ENCODE results near the gene BRD9. TPM values are rescaled to one million over a fixed set of nuclear protein-coding genes. Genes with fewer than 3 reads are reported as not detected.
"Not testable (repeated sequence)": the region's sequence is repeated elsewhere in the genome, so short reads cannot be mapped to it uniquely, and the experiment has no call there.

Gene BRD9
- 10 to 100 TPM; 26.8 to 39.3 TPM for total RNA-seq
- long read RNA-seq, partial matches to known transcripts: 0 of 7 reads
- long read RNA-seq, other reads (novel, unspliced or antisense): 4 of 7 reads

DNA sequence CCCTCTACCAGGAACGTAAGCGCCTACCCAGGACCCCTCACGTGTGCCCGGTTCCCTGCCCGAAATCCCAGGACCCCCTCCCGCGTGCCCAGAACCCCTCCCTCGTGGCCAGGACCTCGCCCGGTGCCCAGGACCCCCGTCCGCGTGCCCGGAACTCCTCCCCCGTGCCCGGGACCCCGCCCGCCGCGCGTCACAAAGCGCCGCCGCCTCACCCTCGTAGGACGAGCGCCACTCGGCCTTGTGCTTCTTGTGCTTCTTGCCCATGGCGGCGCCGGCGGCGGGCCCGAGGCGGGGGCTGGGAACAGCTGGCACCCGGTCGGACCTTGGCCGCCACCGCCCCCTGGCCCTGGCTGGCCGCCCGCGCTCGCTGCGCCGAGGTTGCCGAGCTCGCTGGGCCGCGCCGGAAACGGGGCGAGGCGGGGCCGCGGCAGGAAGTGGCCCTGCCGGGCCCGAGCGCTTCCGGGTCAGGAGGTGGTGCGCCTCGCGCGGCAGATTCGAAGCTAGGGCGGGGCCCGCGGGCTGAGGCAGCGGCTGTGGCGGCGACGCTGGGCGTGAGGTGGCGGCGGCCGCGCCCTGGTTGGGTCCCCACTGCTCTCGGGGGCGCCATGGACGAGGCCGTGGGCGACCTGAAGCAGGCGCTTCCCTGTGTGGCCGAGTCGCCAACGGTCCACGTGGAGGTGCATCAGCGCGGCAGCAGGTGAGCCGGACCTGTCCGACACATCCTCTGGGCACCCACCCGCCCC lies at the start of gene BRD9, which contains the start of gene TRIP13:
Gene BRD9, minus strand, starts transcription at position 408 of the 743 bp plus-strand sequence. Its CDS starts 144 bp downstream, at position 264.
Gene TRIP13, plus strand, starts transcription at position 491 of the 743 bp plus-strand sequence. Its CDS starts 115 bp downstream, at position 606.
- intact Hi-C loops (cut with DNase I): no loop called here
- peak; percentile 88 for DNase-seq
- peak; percentile 97 to 99 for ATAC-seq

DNA sequence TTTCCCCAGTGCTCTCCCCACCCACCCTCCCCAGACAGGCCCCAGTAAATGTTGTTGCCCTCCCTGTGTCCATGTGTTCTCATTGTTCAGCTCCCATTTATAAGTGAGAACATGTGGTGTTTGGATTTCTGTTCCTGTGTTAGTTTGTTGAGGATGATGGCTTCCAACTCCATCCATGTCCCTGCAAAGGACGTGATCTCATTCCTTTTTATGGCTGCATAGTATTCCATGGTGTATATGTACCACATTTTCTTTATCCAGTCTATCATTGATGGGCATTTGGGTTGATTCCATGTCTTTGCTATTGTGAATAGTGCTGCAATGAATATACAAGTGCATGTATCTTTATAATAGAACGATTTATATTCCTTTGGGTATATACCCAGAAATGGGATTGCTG lies 48.1 kb upstream of the BRD9 start:
- ATAC-seq; intact Hi-C loops (cut with DNase I); DNase-seq: not testable (repeated sequence)

DNA sequence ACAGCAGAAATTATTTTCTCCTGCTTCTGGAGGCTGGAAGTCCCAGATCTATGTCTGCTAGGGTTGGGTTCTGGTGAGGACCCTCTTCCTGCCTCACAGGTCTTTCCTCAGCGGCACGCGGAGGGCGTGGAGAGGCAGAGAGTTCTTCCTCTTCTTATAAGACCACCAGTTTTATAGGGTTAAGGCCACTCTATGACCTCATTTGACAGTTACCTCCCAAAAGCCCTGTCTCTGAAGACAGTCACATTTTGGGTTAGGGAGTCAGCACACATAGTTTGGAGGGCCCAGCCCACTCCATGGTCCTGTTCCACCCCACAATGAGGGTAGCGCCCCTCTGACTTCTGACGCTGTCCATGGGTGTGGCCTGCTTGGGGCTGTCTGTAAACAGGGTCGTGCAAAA lies 46.8 kb upstream of the BRD9 start:
- ATAC-seq (no peak), DNase-seq (no peak)
- intact Hi-C loops (cut with DNase I): no loop called here

DNA sequence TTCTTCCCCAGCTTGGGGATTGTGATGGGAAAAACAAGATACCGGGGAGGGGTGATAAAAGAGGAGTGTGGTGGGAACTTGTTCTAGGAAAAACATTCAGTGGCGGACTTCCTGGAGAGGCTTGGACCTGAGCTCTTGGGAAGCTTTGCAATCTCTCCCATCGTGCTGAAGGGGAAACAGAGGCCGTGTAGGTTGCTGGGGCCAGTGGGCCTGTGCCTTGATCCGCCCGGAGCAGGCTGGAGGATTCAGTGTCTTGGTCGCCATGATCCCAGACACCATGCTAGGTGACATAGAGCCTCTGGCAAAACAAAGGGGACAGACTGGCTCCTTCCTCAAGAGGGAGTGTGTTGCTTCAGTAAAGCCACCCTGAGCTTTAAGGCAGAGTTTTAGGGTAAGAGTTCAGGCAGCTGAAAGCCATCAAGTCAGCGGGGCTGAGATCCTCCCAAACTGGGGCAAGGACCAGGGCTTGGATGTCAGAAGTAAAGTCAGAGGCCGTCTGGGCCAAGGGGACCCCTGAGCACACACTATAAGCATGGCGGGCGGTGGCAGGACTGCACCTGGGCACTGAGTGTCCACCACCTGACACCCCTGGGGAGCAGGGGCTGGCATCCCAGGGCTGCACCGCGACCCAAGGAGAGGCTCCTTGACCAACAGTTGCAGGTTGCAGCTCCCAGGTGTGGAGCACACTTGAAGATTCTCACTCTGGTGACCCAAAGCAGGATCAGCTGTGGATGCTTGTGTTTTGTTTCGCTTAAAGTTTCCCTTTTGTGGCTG lies 44.7 kb upstream of the BRD9 start:
- DNase-seq (no peak), ATAC-seq (no peak)
- intact Hi-C loops (cut with DNase I): no loop called here

DNA sequence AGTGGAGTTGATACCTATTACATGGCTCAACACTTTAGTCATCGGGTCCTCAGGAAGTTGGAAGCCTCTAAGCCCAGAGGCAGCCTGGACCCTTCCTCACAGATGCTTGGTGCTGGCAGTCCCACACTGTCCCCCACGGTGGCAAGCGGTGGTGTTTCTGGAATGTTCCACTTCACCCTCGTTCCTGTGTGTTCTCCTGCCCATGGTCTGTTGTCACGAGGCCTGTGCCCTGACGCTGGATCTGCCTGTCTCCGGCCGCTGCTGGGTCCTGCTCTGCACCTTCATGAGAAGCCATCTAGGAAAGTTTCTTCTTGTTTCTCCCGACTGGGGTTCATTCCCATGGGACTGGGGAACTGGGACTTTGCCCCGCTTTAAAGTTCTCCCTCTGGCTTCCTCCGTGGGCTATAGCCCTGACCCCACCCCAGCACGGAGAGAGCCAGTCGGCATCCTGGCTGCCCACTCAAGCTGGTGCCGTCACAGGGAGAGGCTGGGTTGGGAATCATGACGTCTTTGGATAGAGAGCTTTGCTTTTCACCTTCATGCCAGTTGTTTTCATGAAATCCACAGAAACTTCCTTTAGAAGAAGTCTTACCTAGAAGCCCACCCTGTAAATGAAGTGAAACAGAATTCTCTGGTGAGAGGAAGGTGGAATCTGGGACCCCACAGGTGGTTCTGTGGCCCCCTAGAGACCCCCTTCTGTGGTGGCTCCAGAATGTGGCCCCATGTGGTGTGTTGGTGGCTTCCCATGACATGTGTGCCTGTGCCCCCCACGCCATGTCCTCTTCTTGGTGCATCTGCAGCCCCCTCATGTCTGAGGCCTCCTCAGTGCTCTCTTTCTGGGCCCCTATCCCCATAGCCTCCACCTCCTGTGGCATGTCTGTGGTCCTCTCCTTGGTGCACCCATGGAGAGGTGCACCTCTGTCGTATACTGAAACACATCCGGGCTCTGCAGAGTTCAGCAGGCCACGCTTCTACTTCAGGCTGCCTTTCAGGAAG lies 43.8 kb upstream of the BRD9 start:
- no peak for ATAC-seq
- intact Hi-C loops (cut with DNase I): no loop called here
- DNase-seq: no peak

DNA sequence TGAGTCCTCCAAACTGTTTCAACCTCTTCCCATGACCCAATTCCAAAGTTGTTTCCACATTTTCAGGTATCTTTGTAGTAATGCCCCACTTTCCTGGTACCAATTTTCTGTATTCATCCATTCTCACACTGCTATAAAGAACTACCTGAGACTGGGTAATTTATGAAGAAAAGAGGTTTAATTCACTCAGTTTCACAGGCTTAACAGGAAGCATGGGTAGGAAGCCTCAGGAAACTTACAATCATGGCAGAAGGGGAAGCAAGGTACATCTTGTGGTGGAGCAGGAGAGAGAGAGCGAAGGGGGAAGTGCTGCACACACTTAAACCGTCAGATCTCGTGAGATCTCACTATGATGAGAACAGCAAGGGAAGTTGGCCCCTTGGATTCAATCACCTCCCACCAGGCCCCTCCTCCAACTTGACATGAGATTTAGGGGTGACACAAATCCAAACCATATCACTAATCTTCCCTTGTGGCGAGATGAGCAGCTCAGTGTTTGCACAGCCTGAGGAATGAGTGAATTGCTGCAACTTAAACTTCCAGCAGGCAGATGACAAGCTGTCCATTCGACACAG lies 43.0 kb upstream of the BRD9 start:
- intact Hi-C loops (cut with DNase I): no loop called here
- DNase-seq: no peak
- ATAC-seq: no peak

DNA sequence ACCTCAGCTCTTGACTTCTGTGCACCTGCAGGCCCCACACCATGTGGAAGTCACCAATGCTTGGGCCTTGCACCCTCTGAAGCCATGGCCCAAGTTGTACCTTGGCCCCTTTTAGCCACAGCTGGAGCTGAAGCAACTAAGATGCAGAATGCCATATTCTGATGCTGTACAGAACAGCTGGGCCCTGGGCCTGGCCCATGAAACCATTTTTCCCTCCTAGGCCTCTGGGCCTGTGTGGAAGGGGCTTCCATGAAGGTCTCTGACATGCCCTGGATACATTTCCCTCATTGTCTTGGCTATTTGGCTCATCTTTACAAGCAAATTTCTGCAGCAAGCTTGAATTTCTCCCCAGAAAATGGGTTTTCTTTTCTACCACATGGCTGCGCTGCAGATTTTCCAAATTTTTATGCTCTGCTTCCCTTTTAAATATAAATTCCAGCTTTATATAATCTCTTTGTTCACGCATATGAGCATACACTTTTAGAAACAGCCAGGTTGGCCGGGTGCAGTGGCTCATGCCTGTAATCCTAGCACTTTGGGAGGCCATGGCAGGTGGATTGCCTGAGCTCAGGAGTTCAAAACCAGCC lies 41.9 kb upstream of the BRD9 start:
- intact Hi-C loops (cut with DNase I); ATAC-seq; DNase-seq: not testable (repeated sequence)

DNA sequence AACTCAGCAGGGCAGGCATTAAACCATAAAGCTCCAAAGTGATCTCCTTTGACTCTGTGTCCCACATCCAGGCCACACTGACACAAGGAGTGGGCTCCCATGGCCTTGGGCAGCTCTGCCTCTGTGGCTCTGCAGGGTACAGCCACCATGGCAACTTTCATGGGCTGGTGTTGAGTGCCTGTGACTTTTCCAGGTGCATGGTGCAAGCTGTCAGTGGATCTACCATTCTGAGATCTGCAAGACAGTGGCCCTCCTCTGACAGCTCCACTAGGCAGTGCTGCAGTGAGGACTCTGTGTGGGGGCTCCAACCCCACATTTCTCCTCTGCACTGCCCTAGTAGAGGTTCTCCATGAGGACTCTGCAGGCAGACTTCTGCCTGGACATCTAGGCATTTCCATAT lies 41.4 kb upstream of the BRD9 start:
- intact Hi-C loops (cut with DNase I): not testable (repeated sequence)

DNA sequence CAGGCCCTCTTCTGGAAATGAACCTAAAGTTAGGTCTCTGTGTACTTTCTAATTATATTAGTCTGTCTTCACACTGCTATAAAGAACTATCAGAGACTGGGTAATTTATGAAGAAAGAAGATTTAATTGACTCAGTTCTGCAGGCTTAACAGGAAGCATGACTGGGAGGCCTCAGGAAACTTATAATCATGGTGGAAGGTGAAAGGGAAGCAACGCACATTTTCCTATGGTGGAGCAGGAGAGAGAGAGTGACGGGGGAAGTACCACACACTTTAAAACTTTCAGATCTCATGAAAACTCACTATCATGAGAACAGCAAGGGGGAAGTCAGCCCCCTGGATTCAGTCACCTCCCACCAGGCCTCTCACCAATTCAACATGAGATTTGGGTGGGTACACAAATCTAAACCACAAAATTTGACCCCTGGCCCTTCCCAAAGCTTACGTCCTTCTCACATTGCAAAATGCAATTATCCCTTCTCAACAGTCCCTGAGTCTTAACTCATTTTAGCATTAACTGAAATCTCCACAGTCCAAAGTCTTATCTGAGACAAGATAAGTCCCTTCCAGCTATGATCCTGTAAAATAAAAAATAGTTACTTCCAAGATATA lies 40.8 kb upstream of the BRD9 start:
- ATAC-seq: no peak
- intact Hi-C loops (cut with DNase I): no loop called here
- DNase-seq: no peak

More for the DNA sequence above, 41.4 kb upstream of the BRD9 start:
- not testable (repeated sequence) for DNase-seq, ATAC-seq

DNA sequence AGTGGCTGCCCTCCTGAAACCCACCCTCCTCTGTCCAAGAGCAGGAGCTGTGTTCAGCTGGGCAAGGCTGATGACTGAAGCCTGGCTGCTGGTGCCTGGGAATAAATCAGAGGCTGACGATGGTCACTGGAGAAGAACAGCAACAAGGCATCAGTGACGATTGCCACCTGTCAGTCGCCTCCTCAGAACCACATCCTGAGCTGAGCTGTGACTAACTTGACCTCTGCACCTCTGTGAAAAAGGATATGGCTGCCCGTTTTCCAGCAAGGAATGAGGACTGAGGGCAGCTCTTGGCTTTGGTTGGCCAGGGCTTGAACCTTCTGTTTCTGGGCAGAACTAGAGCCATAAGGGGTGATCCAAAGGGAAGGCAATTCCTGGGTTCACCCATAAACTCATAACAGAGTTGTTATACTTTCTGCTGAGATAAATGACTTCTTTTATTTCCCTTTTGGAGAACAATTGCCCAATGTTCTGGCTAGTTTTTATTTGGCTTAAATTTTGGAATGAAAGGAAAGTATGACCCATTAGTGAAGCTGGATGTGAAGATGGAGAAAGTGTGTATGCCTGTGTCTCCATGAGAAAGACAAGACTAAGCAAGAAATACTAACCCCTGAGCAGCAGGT lies 40.1 kb upstream of the BRD9 start:
- no peak for DNase-seq
- peak; percentile 53 to 54 for ATAC-seq
- intact Hi-C loops (cut with DNase I): no loop called here

DNA sequence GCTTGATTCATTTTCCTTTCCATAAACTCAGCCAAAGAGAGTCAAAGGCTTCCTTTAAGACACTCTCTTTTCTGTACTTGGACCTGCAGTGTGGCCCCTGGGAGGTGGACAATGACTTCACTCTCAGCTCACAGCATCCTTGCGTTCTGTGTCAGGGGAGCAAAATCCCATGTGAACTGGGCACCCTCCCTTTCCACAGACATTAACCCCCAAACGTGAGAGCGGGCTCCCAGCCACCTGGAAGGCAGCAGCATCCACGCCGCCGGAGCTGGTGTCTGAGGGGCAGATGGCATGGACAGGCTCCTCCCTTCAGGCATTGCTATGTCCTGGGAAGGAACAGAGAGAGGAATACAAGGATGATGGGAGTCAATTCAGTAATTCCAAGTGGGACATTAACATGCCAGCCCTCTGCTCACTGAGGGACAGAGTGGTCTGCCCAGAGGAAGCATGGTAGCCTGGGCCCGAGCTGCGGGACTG lies 39.6 kb upstream of the BRD9 start:
- intact Hi-C loops (cut with DNase I): no loop called here
- peak in 1 of 2 donors; percentile 9 for ATAC-seq
- no peak for DNase-seq

DNA sequence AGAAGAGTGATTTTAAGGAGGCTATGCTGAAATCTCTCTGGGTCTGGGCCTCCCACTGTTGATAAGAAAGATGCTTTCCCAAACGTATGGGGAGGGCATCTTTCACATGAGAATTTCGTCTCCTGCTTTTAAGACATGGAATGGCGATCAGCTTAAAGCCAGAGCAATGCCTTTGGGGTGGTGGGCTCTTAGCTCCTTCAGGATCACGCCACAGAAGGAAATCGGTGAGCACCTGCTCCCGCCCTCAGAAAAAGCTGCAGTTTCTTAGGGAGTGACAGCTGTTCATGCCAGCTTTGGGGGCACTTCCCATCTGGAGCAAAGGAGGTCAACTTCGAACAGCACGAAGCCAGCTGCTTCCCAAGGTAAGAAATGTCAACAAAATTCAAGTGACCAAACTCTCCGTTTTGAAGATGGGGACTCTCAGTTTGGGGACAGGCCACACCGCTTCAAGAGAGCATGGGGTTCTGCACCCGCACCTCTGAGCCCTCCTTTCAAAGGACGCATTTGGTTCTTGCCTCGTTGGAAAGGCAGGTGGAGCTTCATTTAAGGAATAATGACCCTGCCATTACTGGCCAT lies 39.1 kb upstream of the BRD9 start:
- intact Hi-C loops (cut with DNase I): no loop called here
- no peak for ATAC-seq
- DNase-seq: no peak

DNA sequence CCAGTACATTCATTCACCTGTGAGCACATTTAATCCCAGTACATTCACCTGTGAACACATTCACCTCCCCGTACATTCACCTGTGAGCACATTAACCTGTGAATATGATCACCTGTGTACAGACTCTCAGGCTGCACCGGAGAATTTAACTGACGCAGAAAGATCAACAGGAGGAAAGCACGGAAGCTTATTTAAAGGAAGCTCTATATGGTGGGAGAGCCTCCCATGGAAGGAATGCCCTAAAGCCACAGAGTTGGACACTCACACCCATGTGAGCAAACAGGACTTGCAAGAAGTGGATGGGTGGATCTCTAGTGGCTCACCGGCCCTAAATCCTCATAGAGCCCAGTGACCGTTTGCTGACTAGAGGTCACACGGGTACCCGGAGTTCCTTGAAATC lies 38.3 kb upstream of the BRD9 start:
- DNase-seq (no peak), ATAC-seq (no peak)
- intact Hi-C loops (cut with DNase I): no loop called here

DNA sequence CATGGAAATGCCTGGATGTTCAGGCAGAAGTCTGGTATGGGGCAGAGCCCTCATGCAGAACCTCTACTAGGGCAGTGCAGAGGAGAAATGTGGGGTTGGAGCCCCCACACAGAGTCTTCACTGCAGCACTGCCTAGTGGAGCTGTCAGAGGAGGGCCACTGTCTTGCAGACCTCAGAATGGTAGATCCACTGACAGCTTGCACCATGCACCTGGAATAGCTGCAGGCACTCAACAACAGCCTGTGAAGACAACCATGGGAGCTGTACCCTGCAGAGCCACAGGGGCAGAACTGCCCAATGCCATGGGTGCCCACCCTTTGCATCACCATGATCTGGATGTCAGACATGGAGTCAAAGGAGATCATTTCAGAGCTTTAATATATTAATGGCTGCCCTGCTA lies 37.0 kb upstream of the BRD9 start:
- no peak for ATAC-seq

DNA sequence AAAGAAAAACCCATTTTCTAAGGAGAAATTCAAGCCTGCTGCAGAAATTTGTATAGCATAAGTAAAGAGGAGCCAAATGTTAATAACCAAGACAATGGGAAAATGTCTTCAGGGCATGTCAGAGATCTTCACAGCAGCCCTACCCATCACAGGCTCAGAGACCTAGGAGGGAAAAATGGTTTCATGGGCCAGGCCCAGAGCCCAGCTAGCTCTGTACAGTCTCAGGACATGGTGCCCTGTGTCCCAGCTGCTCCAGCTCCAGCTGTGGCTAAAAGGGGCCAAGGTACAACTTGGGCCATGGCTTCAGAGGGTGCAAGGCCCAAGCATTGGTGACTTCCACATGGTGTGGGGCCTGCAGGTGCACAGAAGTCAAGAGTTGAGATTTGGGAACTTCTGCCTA lies 36.6 kb upstream of the BRD9 start:
- intact Hi-C loops (cut with DNase I): loop anchor here (10.0 kb wide), 3 partner anchors 66 to 236 kb away; no protein-coding TSS in a partner anchor
- ATAC-seq: not testable (repeated sequence)

More for the DNA sequence above, 37.0 kb upstream of the BRD9 start:
- DNase-seq: no peak
- intact Hi-C loops (cut with DNase I): loop anchor here (10.0 kb wide), 3 partner anchors 65 to 235 kb away; no protein-coding TSS in a partner anchor

DNA sequence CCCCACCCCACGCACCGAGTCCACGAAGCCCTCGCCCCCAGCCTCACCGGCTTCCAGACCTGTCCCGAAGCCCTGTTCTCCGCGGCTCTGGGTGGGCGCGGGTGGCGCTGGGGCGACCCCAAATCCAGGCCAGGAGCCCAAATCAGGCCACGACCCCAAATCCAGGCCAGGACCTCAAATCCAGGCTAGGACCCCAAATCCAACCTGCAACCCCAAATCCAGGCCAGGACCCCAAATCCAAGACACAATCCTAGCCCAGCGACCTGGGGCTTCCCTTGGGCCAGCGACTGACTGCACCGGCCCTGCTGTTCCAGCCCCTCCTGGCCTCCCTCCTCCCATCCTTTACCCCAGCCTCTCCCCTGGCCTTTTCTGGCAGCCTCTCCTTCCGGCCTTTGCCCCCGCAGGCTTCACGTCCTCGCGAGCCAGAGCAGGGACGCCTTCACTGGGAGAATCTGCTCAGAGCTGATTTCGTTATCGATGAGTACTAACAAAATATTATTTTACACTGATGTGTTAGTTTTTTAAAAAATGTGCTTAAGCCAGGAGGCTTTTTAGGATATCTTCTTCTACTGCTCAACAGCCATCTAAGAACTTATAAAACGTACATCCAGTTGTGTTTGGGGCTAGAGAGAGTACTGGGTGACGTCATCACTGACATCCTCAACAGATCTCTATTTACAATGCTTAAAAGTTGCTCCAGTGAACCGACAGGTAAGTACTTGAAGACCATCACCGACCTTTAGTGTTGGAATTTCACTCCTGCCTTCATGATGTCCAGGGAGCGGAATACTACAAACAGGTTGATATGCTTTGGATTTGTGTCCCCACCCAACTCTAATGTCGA lies 34.8 kb upstream of the BRD9 start:
- ATAC-seq (no peak), DNase-seq (no peak)
- intact Hi-C loops (cut with DNase I): loop anchor here (10.0 kb wide), 3 partner anchors 67 to 237 kb away; no protein-coding TSS in a partner anchor

More for the DNA sequence above, 36.6 kb upstream of the BRD9 start:
- DNase-seq: not testable (repeated sequence)
